ENCODE results near the gene MARVELD1. TPM values are rescaled to one million over a fixed set of nuclear protein-coding genes. Genes with fewer than 3 reads are reported as not detected.

The MARVELD1 gene
- 39.8 and 53.3 TPM in 2 replicates for total RNA-seq

GRCh38 chr10:97713339-97713825 lies at the start of gene MARVELD1:
TSS of gene MARVELD1 (plus strand) at chr10:97713730. CDS start at chr10:97713877, 147 bp downstream.

GRCh38 chr10:97686962-97687784 lies 26.4 kb upstream of the MARVELD1 start, which contains the start of gene AVPI1:
TSS of gene AVPI1 (minus strand) at chr10:97687241. CDS start at chr10:97679905, 7,336 bp downstream.

GRCh38 chr10:97736902-97737769 lies 23.6 kb downstream of the MARVELD1 start, which contains the start of gene ZFYVE27:
TSS of gene ZFYVE27 (plus strand) at chr10:97737128. CDS start at chr10:97738478, 1,350 bp downstream.

Other genes with a start within 250 kb of the MARVELD1 start
- 66.7 and 102 TPM in 2 replicates for gene MMS19, start 215.3 kb upstream of the MARVELD1 start, total RNA-seq
- 41.6 and 54.0 TPM in 2 replicates for gene UBTD1, start 214.8 kb upstream of the MARVELD1 start, total RNA-seq
- not detected in 2 replicates for gene ANKRD2, start 141.0 kb upstream of the MARVELD1 start, total RNA-seq
- gene HOGA1, start 129.3 kb upstream of the MARVELD1 start, total RNA-seq = 0.14 and 0.44 TPM in 2 replicates
- not detected in 2 replicates for gene C10orf62, start 124.0 kb upstream of the MARVELD1 start, total RNA-seq
- gene MORN4, start 80.2 kb upstream of the MARVELD1 start, total RNA-seq = 4.6 and 5.7 TPM in 2 replicates
- 29.5 and 30.2 TPM in 2 replicates for gene PI4K2A, start 73.1 kb upstream of the MARVELD1 start, total RNA-seq
- gene AVPI1, start 26.5 kb upstream of the MARVELD1 start, total RNA-seq = 18.2 and 55.8 TPM in 2 replicates
- gene ZFYVE27, start 23.4 kb downstream of the MARVELD1 start, total RNA-seq = 24.9 and 31.6 TPM in 2 replicates
- not detected in 2 replicates for gene SFRP5, start 58.3 kb downstream of the MARVELD1 start, total RNA-seq
- gene GOLGA7B, start 136.1 kb downstream of the MARVELD1 start, total RNA-seq = not detected in 2 replicates

Measured in placental pericyte (primary cell).